ENCODE measurements around the gene AGBL4.

GRCh38 chr1:48757363-48757762 is 1266.4 kb downstream of the AGBL4 start:
- no peak for TF ChIP-seq TAF1 (IDR thresholded peaks at IDR 0.05; ENCODE audit: borderline replicate concordance, low read depth, low read length)
- no peak for TF ChIP-seq POLR2A (IDR thresholded peaks at IDR 0.05; ENCODE audit: low read depth, low read length)
- no peak for TF ChIP-seq POLR2AphosphoS5 (IDR thresholded peaks at IDR 0.05; ENCODE audit: low read depth, low read length)

Measured in GM12892 (cell line).